GM19397 (cell line): ENCODE results near the gene SEPTIN8.
A peak's percentile ranks its signal among the peaks of the same experiment; 100 is the strongest.

Source experiments
- ATAC-seq: cut with Tn5 transposase; IDR thresholded peaks from one replicate; pipeline ENCODE4 v1.9.1; 2021; ENCODE audit warnings: mild to moderate bottlenecking, moderate library complexity; ENCODE audit not compliant: unreplicated experiment

Gene SEPTIN8

DNA sequence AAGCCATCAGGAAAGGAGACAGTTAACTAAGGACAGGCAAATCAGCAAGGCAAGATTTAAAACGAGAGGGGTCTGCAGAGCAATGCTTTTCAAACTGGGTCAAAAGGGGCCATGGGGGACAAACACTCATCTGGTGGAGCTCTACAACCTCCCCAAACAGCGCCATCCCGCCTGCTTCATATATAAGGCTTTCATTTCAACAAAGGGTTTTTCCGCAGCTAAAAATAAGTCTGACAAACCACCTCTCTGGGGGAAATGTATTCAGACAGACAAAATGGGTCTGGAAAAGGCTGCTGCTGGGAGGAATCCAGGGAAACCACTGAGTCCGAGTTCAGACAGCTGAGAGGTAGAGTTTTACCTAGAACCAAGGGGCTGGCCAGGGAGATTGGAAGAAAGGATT lies 8.3 kb upstream of the SEPTIN8 start:
- ATAC-seq: no peak

DNA sequence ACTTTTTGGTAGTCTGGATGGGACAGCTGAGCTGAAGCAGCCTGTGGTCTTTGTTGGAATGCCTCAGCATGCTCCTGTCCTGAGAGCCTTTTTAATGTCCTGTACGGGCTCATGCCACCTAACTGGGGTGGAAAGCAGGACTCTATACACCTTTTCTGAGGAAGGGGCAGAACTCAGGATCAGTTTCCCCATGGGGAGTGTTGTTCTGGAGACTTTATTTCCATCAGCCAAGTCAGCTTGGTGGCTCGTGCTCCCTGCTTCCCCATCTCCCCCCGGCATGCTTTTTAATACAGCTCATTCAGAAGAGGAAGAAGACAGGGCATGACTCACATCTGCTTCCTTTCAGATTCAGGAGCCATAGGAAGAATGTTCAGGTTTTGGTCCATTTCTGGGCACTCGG lies 5.1 kb upstream of the SEPTIN8 start:
- no peak for ATAC-seq

GRCh38 chr5:132781029-132781428 lies 4.0 kb upstream of the SEPTIN8 start:
- no peak for ATAC-seq

GRCh38 chr5:132780577-132780976 lies 3.5 kb upstream of the SEPTIN8 start:
- no peak for ATAC-seq

DNA sequence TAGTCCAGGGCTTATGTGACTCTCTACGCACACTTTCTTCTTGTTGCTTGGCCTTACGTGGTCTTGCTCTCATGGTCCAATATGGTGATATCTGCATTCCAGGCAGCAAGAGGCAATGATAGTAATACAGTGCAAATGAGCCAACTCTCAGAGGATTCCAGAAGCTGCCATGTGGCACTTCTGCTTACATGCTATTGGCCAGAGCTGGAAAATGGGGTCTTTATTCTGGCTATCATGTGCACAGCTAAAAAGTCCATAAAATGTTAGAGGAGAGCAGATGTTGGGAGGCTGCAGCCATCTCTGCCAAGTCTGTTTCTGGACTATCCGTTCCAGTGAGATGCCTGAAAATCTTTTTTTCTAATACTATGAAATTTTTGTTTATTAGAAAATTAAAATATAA lies 2.9 kb upstream of the SEPTIN8 start:
- no peak for ATAC-seq

DNA sequence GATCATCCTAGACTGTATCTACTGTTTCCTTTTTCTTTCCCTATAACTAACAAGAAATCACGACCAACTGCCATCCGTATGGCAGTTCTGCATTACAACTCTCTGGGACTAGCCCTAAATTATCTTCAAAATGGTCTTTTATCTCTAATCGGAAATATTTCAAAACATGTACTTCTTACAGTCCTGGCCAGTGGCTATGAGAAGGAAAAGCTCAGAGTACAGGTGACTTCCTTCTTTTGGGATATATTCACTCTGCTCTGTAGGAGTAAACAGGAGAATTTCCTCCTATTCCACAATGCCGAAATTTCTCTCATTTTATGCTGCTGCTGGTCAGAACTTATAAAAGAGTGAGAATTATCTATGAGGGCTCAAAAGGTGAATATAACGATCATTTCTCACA lies 1.8 kb upstream of the SEPTIN8 start:
- no peak for ATAC-seq

- no peak for ATAC-seq
These were observed 1.1 kb upstream of the SEPTIN8 start for GRCh38 chr5:132778129-132778528.

- ATAC-seq: no peak
These were observed 166 bp downstream of the SEPTIN8 start for GRCh38 chr5:132776938-132777208.

GRCh38 chr5:132776131-132776937 lies 705 bp downstream of the SEPTIN8 start:
- peak; percentile 10 for ATAC-seq

- no peak for ATAC-seq
These were observed 1.5 kb downstream of the SEPTIN8 start for GRCh38 chr5:132775476-132775961.

GRCh38 chr5:132774896-132775295 lies 2.1 kb downstream of the SEPTIN8 start:
- ATAC-seq: no peak

GRCh38 chr5:132774406-132774805 lies 2.6 kb downstream of the SEPTIN8 start:
- no peak for ATAC-seq

DNA sequence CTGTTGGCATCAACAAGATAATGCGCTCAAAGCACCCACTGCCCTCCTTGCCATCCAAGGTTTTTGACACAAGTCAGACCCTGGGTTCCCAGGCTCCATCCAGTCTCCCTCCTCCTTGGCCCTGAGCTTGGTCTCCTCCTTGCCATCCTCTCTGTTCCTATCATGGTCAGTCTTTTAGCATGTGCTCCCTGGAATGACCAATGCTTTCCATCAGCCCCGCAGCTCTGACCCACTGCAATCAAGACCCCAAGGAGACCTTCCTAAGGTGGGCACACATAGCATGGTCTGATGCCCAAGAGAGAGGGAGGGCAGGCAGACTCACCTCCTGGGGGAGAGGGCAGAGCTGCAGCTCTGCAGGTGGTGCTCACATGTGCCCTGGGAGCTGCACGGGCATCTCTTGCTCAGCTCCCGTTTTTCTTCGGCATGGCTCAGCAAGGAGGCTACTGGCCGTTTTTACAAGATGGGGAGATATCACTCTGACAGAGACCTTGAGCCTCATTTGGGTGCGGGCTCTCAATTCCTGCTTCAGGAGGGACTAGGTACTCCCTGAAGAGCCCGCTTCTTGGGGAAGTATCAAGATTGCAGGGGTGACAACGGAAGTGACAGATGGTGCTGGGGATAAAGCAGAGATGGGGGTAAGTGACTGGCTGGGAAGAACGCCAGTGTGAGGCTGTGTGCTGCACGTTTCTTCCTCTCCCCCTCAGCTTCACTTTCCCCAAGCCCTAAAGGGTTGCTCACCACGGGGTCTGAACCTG lies 3.3 kb downstream of the SEPTIN8 start:
- no peak for ATAC-seq

- ATAC-seq: no peak
These were observed 3.9 kb downstream of the SEPTIN8 start for GRCh38 chr5:132773114-132773513.

DNA sequence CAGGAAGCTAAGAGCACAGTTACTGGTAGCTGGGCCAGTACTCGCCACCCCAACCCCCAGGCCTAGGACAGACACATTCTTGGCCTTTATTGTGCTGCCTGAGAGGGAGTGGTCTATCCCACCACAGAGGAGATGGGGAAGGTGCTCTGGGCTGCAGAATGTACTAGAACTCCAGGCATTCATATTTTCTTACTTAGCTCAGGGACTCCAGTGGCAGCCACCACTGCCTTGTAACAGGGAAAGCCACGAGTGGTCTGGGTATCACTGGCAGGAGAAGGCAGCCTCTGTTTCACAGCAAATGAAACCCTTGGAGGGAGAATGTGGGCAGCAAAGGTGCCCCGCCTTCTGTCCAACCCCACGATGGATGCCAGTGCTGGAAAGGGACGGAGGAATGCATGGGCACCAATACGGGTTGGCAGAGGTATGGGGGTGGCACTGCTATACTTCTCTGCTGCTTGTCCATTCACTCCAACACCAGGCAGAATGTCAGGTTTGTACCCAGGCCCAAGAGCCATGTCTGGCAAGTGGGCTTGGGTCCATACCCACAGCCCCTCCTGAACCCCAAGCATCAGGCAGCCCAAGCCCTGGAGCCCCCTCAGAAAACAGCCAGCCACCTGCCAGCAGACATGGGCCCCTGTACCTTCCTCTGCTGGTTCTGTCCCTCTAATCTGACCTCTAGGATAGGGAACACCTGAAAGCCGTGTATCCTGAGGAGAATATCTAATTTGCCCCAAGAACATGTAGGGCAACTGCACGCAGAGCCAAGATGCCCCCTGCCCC lies 4.6 kb downstream of the SEPTIN8 start:
- no peak for ATAC-seq

- ATAC-seq: no peak
These were observed 5.5 kb downstream of the SEPTIN8 start for GRCh38 chr5:132771503-132771998.

DNA sequence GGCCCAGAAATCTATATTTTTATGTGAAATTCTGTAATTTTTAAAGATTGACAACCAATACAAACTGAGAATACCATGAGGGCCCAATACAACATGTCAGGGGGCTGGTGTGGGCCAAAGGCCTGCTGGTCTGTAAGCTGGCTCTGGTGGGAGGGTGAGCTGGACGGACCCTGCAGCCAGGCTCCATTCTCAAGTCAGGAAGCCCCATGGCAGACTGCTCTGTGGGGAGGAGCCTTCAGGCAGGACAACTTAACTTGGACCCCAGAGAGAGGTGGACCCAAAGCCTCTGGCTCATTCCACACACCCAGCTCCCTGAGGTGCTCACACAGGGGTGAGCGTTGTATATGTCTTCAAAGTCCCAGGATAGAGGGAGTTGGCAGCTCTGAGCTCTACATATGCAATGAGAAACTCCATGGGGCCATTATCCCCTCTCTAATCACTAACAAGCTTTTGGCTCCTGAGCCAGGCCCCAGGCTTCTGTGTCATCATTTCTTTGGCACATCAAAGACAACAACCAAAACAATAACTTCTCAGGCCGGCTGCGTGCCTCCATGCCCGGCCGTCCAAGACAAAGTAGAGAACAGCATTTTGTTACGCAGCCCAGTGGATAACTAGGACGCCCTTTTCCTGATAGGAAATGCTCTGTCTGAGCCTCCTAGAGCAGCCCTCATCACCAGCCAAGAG lies 6.4 kb downstream of the SEPTIN8 start:
- no peak for ATAC-seq

- ATAC-seq: no peak
These were observed 8.6 kb downstream of the SEPTIN8 start for GRCh38 chr5:132768485-132768868.

GRCh38 chr5:132767150-132767549 lies 9.9 kb downstream of the SEPTIN8 start:
- ATAC-seq: no peak

DNA sequence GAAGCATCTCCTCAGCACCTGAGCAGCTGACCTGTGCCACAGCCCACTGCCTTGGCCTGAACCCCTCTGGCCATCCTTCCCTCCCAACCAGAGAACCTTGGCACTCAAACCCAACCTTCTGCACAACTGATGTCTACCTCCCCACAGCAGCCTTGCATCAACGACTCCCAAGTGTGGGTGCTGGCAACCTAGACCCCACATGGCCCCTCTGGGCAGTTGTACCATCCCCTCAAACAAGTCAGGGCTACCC lies 10.3 kb downstream of the SEPTIN8 start:
- no peak for ATAC-seq
